Measurements from ENCODE around the gene BFSP2.
"Not testable (repeated sequence)": the region's sequence is repeated elsewhere in the genome, so short reads cannot be mapped to it uniquely, and the experiment has no call there.

Gene BFSP2

DNA sequence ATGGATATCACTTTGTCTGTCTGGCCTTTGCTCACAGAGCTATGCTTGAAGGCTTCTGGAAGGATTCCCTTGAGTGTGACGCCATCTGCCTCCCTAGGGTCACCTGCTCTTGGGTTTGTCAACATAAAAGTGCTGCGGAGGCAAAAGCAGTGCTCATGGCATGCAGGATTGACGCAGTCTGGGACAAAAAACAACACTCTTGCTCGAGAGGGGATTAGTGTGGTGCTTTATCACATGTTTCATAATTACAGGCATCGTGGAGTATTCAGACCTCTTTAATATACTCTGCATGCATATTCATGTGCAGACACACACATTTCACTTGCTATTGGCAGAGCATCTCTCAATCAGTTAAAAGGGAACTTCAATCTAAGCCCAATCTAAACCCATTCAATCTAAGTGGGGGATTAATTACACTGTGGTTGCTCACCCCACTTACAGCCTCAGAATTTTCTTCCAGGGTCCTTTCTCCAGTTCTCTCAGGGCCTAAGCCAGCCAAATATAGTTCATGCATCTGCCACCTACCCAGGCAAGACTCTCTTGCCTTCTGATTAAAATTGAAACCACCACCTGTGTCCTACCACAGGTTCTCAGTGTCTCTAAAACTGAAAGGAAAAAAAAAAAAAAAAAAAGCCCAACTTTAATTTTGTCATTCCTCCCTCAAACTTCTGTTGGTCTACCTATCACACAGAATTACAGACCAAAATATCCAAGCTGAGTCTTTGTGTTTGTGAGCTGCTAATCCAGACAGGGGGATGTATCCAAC, 75.6 kb downstream of the BFSP2 start:
- DNase-seq (ENCODE audit: low spot score in 2 of 2) = no peak
- H3K4me1 ChIP-seq = peaks cover 23% of the 10 kb centered on the region
- H3K27me3 ChIP-seq (ENCODE audit: low read depth) = no peaks in the 10 kb centered on the region
- H3K9me3 ChIP-seq = no peaks in the 10 kb centered on the region
- no peaks in the 10 kb centered on the region for H3K36me3 ChIP-seq (replicated peaks)
- no peak overlapping the region for H3K4me3 ChIP-seq
- in situ Hi-C loops (cut with MboI; ENCODE audit: low sequenced_read_pairs) = no loop called here

DNA sequence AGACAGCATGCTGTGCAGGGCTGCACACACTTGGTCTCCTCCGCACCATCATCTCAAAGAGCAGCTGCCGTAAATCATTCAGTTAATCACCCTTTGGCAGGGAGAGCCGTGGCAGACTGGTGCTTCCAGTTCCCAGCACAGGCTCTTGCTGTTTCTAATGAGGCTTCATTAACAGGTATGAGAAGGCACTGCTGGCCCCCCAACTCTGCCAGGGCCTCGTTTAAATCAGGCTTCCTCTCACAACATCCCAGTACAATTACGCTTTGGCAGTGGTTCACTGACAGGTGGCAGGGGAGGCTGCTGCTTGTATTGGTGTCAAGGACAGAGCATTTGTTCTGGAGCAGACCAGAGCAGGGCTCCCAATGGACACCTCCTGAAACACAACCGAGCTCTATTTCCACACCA, 77.1 kb downstream of the BFSP2 start:
- H3K36me3 ChIP-seq (replicated peaks) = no peaks in the 10 kb centered on the region
- H3K27me3 ChIP-seq (ENCODE audit: low read depth) = no peaks in the 10 kb centered on the region
- no peak overlapping the region for H3K4me3 ChIP-seq
- no peaks in the 10 kb centered on the region for H3K9me3 ChIP-seq
- in situ Hi-C loops (cut with MboI; ENCODE audit: low sequenced_read_pairs) = no loop called here
- H3K4me1 ChIP-seq = peaks cover 26% of the 10 kb centered on the region
- no peak for DNase-seq (ENCODE audit: low spot score in 2 of 2)

DNA sequence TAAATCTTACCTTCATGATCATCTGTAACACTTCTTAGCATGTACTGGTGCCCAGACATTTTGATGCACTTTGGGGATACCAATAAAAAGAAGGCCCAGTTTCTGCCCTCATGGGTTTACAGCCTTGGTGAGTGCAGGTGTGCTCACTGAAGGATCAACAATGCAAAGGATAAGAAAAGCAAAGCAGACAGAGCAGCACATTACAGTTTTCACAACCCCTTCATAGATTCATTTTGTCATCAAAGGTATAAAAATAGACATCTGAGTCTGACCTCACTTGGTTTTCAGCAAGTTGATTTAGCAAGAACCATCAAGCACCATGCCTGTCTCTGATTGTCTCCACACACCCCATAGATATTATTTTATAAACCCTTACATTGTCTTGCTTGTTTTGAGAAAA, 77.6 kb downstream of the BFSP2 start:
- H3K36me3 ChIP-seq (replicated peaks) = no peaks in the 10 kb centered on the region
- no peaks in the 10 kb centered on the region for H3K9me3 ChIP-seq
- DNase-seq (ENCODE audit: low spot score in 2 of 2) = no peak
- no peaks in the 10 kb centered on the region for H3K27me3 ChIP-seq (ENCODE audit: low read depth)
- H3K4me3 ChIP-seq = no peak overlapping the region
- in situ Hi-C loops (cut with MboI; ENCODE audit: low sequenced_read_pairs) = no loop called here
- H3K4me1 ChIP-seq = peaks cover 26% of the 10 kb centered on the region

DNA sequence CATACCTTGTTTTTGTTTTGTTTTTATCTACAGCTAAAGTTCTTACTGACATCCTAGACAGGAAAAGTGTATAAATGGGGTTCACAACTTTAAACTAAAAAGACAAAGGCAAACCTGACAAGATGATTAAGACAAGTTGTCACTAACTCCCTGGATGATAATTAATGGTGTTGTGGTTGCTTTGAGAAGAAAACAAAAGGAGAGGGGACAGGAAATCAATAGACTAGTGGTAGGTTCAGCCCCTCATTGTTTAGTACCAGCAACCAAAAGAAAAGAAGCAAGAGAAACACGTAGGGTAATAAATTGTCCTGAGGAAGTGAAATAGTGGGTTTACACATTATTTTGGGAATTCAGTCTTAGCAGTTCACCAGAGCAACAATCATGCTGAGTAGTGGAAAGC, 78.8 kb downstream of the BFSP2 start:
- H3K36me3 ChIP-seq (replicated peaks) = no peaks in the 10 kb centered on the region

DNA sequence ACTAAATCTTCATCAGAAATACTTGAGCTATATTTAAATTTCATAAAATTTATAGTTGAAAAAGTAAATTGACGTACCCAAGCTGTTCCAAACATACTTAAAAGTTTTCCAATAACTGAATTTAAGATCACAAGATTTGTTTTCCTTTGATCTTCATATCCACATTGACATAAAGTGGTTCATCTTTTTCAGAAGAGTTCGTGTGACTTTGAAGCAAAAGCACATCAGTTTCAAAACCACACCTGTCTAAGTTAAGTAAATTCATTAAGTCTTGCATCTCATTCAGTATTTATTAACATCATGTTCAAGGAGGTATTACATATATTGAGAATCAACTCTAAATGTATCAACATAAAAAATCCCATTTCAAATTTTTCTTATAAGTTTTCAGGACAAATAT, 79.5 kb downstream of the BFSP2 start:
- H3K36me3 ChIP-seq (replicated peaks) = no peaks in the 10 kb centered on the region
- no peaks in the 10 kb centered on the region for H3K27me3 ChIP-seq (ENCODE audit: low read depth)
- in situ Hi-C loops (cut with MboI; ENCODE audit: low sequenced_read_pairs) = no loop called here
- H3K4me3 ChIP-seq = no peak overlapping the region
- no peaks in the 10 kb centered on the region for H3K9me3 ChIP-seq
- DNase-seq (ENCODE audit: low spot score in 2 of 2) = no peak
- H3K4me1 ChIP-seq = peaks cover 20% of the 10 kb centered on the region

More for the DNA sequence above, 78.8 kb downstream of the BFSP2 start:
- H3K9me3 ChIP-seq = no peaks in the 10 kb centered on the region
- peak in 1 of 2 experiments; percentile 33 for DNase-seq (ENCODE audit: low spot score in 2 of 2)
- in situ Hi-C loops (cut with MboI; ENCODE audit: low sequenced_read_pairs) = no loop called here
- no peak overlapping the region for H3K4me3 ChIP-seq
- H3K4me1 ChIP-seq = peaks cover 25% of the 10 kb centered on the region
- H3K27me3 ChIP-seq (ENCODE audit: low read depth) = no peaks in the 10 kb centered on the region

DNA sequence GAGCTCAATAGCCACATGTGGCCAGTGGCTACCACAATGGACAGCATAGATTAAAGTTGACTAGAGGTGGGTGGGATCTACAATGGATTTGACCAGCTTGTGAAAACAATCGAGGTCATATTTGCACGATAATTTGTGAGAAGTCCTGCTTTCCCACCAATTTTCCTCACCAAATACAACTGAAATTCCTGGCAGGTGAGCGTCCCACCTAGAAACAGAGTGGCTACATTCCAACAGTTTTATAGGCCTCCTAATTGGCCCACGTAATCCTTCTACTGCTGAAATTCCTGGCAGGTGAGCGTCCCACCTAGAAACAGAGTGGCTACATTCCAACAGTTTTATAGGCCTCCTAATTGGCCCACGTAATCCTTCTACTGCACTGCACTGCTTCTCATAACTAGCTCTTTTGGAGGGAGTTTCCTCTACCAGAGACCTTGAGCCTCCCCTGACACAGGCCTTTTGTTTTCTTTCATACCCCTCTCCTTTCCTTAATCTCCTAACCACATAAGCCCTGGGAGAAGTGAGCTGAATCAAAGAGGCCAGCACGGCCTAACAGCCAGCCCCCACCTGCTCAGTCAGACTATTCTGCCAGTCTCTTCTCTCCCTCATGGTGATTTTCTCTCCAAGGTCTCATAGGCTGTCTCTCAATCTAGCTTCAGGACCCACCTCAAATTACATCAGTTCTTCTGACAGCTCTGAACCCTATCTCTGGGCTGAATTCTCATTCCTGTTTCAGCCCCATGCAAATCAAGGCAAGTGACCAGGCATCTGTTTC, 80.2 kb downstream of the BFSP2 start:
- Histone ChIP-seq H3K36me3 (replicated peaks) (no peaks in the 10 kb centered on the region), H3K27me3 (ENCODE audit: low read depth) (no peaks in the 10 kb centered on the region), H3K4me3 (no peak overlapping the region), H3K4me1 (peaks cover 14% of the 10 kb centered on the region), H3K9me3 (no peaks in the 10 kb centered on the region)
- DNase-seq (ENCODE audit: low spot score in 2 of 2) = peak; percentile 66 to 84
- in situ Hi-C loops (cut with MboI; ENCODE audit: low sequenced_read_pairs) = no loop called here

DNA sequence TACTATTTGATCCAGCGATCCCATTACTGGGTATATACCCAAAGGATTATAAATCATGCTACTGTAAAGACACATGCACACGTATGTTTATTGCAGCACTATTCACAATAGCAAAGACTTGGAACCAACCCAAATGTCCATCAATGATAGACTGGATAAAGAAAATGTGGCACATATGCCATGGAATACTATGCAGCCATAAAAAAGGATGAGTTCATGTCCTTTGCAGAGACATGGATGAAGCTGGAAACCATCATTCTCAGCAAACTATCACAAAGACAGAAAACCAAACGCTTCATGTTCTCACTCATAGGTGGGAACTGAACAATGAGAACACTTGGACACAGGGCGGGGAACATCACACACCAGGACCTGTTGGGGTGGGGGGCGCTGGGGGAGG, 82.6 kb downstream of the BFSP2 start:
- DNase-seq (ENCODE audit: low spot score in 2 of 2); H3K27me3 ChIP-seq (ENCODE audit: low read depth); H3K4me3 ChIP-seq; H3K9me3 ChIP-seq; in situ Hi-C loops (cut with MboI; ENCODE audit: low sequenced_read_pairs); H3K36me3 ChIP-seq (replicated peaks): not testable (repeated sequence)
- H3K4me1 ChIP-seq = peaks cover 14% of the 10 kb centered on the region

DNA sequence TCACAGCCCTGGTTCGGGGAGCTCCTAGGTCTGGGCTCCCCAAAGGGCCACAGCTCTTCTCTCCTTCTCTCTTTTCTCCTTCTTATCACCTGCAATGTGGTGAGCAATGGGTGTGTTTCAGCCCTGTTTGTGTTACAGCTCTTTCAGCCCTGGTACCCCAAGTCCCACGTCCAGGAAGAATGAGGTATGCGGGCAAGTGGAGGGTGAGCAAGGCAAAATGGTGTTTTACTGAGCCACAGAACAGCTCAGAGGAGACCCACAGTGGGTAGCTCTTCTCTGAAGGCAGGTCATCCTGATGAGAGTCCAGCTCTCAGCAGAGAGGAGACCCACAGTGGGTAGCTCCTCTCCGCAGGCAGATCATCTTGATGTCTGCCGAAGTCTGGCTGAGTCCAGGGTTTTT, 86.8 kb downstream of the BFSP2 start:
- Histone ChIP-seq H3K9me3 (peaks cover 6% of the 10 kb centered on the region), H3K27me3 (ENCODE audit: low read depth) (no peaks in the 10 kb centered on the region), H3K4me1 (no peaks in the 10 kb centered on the region), H3K36me3 (replicated peaks) (no peaks in the 10 kb centered on the region), H3K4me3 (no peak overlapping the region)
- no peak for DNase-seq (ENCODE audit: low spot score in 2 of 2)
- in situ Hi-C loops (cut with MboI; ENCODE audit: low sequenced_read_pairs) = no loop called here

DNA sequence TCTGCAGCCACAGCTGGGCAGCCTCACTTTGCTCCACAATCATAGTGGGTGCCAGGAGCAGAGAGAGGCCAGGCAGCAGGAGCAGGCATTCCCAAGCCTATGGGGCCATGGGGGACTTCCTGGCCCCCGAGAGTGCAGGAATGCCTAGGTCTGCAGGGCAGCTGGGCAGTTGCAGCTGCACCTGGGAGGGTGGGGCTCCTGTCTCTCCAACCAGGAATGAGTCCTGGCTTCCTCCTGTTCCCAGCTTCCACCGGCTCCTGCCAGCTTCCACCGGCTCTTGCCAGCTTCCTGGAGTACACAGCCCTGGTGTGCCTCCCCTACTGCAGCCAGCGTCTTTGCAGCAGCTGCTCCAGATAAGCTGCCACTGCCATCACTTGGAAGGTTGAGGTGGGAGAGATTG, 87.3 kb downstream of the BFSP2 start:
- no peak for DNase-seq (ENCODE audit: low spot score in 2 of 2)
- Histone ChIP-seq H3K4me3 (no peak overlapping the region), H3K36me3 (replicated peaks) (no peaks in the 10 kb centered on the region), H3K9me3 (peaks cover 6% of the 10 kb centered on the region), H3K27me3 (ENCODE audit: low read depth) (no peaks in the 10 kb centered on the region), H3K4me1 (no peaks in the 10 kb centered on the region)
- in situ Hi-C loops (cut with MboI; ENCODE audit: low sequenced_read_pairs) = no loop called here

DNA sequence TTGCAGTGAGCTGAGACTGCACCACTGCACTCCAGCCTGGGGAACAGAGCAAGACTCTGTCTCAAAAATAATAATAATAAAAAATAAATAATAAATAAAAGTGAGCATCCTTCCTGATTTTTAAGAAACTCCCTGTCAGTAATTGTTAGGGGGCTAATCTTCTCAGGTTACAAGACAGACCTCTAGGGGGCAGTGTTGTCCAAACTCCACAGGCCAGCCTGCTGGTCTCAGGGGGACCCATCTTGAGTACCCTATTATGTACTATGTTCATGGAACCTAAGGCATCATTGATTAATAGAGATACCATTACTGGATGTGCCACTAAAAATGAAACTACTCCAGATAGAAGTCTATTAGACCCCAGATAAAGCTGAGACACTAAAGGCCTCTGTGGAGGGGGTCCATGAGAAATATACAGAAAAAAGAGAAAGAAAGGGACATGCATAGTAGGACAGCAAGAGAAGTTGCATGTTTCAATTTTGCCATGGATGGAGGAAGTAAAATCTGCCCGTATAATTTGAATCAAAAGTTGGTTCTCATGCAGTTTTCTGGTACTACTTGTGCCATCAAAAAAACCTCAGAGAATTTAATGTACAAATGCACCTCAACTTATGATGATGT, 88.2 kb downstream of the BFSP2 start:
- Histone ChIP-seq H3K27me3 (ENCODE audit: low read depth) (no peaks in the 10 kb centered on the region), H3K36me3 (replicated peaks) (no peaks in the 10 kb centered on the region), H3K4me1 (no peaks in the 10 kb centered on the region), H3K9me3 (peaks cover 6% of the 10 kb centered on the region), H3K4me3 (no peak overlapping the region)
- DNase-seq (ENCODE audit: low spot score in 2 of 2) = peak in 1 of 2 experiments; percentile 29
- in situ Hi-C loops (cut with MboI; ENCODE audit: low sequenced_read_pairs) = no loop called here

DNA sequence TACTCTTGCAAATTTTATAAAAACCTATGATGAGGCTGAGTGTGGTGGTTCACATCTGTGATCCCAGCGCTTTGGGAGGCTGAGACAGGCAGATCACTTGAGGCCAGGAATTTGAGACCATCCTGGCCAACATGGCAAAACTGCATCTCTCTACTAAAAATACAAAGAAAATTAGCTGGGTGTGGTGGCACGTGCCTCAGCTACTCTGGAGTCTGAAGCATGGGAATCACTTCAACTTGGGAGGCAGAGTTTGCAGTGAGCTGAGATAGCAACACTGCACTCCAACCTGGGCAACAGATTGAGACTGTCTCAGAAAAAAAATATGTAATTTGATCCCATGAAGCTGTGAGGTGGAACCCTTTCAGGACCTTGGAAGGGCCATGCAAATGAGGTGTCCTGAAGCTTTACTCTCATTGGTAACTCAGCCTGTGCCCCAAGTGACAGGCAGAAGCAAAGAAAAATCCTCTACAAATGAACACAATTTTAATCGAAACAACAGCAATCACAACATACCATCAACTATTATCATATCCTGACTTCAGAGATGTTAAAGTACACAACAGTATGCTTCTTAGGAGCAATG, 89.0 kb downstream of the BFSP2 start:
- in situ Hi-C loops (cut with MboI; ENCODE audit: low sequenced_read_pairs) = no loop called here

DNA sequence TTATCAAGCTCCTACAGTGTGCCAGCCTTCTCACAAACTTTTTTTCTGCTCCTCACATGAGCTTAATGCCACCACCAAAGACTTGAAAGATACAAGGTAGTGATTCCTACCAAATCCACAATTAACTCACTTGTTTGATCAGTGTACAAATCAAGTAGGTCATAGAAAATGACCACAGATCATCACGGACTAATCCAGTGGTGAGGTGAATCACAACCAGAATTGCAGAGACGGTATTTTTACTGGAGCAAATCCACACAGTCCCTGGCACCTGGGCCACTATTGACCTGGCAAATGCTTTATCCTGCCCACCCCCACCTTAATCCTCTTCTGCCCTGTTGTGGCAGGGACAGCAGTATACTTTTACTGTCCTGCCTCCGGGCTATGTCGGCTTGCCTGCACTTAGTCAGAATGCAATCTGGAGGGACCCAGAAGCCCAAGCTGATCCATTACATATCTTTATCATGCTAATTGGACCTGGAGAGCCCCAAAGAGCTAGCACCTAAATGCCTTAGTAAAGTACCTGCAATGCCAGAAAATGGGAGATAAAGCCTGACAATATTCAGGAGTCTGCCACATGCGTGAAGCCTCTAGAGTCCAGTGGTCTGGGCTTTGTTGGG, 89.7 kb downstream of the BFSP2 start:
- H3K27me3 ChIP-seq (ENCODE audit: low read depth) = no peaks in the 10 kb centered on the region
- H3K36me3 ChIP-seq (replicated peaks) = no peaks in the 10 kb centered on the region
- in situ Hi-C loops (cut with MboI; ENCODE audit: low sequenced_read_pairs) = no loop called here
- no peak overlapping the region for H3K4me3 ChIP-seq
- no peaks in the 10 kb centered on the region for H3K4me1 ChIP-seq
- DNase-seq (ENCODE audit: low spot score in 2 of 2) = no peak
- H3K9me3 ChIP-seq = peaks cover 6% of the 10 kb centered on the region

More for the DNA sequence above, 89.0 kb downstream of the BFSP2 start:
- peaks cover 6% of the 10 kb centered on the region for H3K9me3 ChIP-seq
- no peak for DNase-seq (ENCODE audit: low spot score in 2 of 2)
- H3K36me3 ChIP-seq (replicated peaks) = no peaks in the 10 kb centered on the region
- H3K27me3 ChIP-seq (ENCODE audit: low read depth) = no peaks in the 10 kb centered on the region
- H3K4me3 ChIP-seq = no peak overlapping the region
- no peaks in the 10 kb centered on the region for H3K4me1 ChIP-seq

DNA sequence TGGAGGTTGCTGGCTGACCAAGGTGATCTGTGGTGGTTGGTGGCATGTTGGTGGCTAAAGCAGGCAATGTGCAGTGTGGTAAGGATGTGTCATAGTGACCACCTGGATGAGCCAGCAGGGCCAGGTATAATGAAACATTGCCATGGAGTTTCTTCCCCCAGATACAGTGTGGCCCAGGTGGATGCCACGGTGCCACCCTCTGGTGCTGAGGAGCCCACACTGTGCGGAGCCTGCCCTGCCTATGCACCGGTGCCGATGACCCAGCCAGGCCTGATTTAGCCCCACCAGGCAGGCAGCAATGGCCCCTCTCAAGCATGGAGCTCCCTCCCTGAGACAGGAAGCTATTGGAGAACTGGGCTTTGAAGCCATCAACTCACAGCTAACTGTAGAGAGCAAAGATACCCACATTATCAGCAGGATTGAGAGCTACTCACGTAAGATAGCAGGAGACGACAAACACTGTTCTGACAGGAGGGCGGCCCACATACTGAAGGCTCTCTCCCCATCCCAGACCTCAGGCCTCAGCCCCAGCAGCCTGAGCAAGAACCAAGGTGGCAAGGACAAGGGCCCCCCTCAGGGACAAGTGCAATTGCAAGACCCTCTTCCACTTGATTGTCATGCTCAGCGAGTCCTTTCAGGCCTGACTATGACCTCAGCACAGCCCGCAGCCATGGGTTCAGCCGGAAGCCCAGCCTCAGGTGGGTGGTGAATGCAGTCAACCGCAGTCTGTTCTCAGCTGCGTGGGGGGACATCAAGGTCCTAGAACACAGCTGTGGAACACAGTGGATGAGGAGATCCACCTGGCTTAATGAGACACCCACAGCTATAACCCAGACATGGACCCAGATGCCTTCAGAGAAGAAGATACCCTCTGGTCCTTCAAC, 90.9 kb downstream of the BFSP2 start:
- no peak for DNase-seq (ENCODE audit: low spot score in 2 of 2)
- H3K9me3 ChIP-seq = peaks cover 6% of the 10 kb centered on the region
- H3K4me1 ChIP-seq = no peaks in the 10 kb centered on the region
- H3K4me3 ChIP-seq = no peak overlapping the region
- in situ Hi-C loops (cut with MboI; ENCODE audit: low sequenced_read_pairs) = no loop called here
- no peaks in the 10 kb centered on the region for H3K36me3 ChIP-seq (replicated peaks)
- H3K27me3 ChIP-seq (ENCODE audit: low read depth) = no peaks in the 10 kb centered on the region
